HG02981 (cell line): ENCODE data around the gene EIF3C.
"Not testable (repeated sequence)": the region's sequence is repeated elsewhere in the genome, so short reads cannot be mapped to it uniquely, and the experiment has no call there.

Experiments used
- ATAC-seq: cut with Tn5 transposase; IDR thresholded peaks from one replicate; pipeline ENCODE4 v1.9.1; 2021; ENCODE audit warnings: mild to moderate bottlenecking, moderate library complexity; ENCODE audit not compliant: unreplicated experiment

The EIF3C gene

GRCh38 chr16:28711220-28712083, at the start of gene EIF3C:
Gene EIF3C (plus strand): TSS chr16:28711464. CDS start chr16:28711687, 223 bp downstream.
- peak; percentile 94 for ATAC-seq

GRCh38 chr16:28666264-28666663, 45.0 kb upstream of the EIF3C start:
- ATAC-seq: not testable (repeated sequence)

DNA sequence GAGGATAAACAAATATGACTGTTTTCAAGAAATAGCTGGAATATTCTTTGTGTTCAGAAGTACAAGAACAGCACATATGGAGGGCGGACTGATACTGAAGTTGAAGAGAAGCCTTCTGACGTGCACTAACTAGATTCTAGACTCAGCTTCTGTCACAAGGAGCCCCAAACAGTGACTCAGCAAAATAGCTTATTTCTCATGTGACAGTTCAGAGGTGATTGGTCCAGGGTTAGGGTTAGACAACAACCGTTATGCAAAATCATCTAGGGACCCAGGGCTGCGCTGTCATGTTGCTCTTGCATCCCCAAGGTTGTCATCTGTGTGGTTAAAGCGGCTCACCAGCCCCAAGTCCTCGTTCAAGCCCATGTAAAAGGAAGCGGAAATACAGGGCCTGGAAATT, 43.8 kb upstream of the EIF3C start:
- not testable (repeated sequence) for ATAC-seq

- not testable (repeated sequence) for ATAC-seq
Observed at GRCh38 chr16:28668199-28668598, 43.1 kb upstream of the EIF3C start.

GRCh38 chr16:28688327-28688952, 22.8 kb upstream of the EIF3C start:
- ATAC-seq: peak; percentile 78

DNA sequence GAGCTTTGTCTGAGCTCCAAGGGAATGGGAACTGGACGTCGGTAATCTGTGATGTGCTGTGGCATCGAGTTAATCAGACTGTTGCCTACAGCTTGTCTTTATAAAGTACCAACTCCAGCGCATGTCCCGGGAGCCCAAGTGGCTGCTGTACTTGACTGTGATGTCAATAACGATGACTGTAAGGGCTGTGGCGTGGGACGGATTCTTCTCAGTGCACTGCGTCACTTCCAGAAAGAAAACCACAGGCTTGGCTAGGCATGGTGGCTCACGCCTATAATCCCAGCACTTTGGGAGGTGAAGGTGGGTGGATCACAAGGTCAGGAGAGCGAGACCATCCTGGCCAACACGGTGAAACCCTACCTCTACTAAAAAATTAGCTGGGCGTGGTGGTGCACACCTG, 21.8 kb upstream of the EIF3C start:
- ATAC-seq: not testable (repeated sequence)

GRCh38 chr16:28691722-28692121, 19.5 kb upstream of the EIF3C start:
- not testable (repeated sequence) for ATAC-seq

DNA sequence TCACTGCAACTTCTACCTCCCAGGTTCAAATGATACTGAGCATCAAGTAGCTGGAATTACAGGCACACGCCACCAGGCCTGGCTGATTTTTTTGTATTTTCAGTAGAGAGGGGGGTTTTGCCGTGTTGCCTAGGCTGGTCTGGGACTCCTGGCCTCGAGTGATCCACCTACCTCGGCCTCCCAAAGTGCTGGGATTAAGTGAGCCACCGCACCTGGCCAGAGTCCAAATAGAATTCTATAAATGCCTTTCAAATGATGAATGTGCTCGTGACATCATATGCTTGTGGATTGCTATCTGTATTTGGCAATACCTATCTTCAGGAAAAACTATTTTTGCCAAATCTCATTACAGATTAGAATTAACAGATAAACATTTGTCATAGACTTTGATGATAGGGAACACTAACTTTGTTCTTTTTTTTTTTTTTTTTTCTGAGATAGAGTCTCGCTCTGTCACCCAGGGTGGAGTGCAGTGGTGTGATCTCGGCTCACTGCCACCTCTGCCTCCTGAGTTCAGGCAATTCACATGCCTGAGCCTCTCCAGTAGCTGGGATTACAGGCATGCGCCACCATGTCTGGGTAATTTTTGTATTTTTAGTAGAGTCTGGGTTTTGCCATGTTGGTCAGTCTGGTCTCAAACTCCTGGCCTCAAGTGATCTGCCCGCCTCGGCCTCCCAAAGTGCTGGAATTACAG, 17.9 kb upstream of the EIF3C start:
- ATAC-seq: not testable (repeated sequence)

DNA sequence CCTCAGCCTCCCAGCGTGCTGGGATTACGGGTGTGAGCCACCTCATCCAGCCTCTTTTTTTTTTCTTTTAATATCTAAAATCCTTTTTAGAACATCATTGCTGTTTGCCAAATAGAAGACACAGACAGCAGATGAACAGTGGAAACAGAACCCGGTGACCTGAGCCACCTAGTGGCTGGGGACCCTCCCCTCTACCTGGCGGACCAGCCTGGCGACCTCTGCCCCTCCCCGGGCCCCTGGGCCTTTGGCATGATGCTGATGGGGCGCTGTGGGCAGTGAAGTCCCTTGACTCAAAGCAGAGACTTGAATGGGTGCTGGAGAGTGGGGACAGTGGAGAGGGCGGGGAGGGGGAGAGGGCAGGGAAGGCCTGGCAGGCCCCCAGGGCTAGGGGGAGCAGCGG, 11.5 kb upstream of the EIF3C start:
- ATAC-seq: not testable (repeated sequence)

GRCh38 chr16:28700349-28700748, 10.9 kb upstream of the EIF3C start:
- not testable (repeated sequence) for ATAC-seq

GRCh38 chr16:28701384-28701783, 9.9 kb upstream of the EIF3C start:
- not testable (repeated sequence) for ATAC-seq

DNA sequence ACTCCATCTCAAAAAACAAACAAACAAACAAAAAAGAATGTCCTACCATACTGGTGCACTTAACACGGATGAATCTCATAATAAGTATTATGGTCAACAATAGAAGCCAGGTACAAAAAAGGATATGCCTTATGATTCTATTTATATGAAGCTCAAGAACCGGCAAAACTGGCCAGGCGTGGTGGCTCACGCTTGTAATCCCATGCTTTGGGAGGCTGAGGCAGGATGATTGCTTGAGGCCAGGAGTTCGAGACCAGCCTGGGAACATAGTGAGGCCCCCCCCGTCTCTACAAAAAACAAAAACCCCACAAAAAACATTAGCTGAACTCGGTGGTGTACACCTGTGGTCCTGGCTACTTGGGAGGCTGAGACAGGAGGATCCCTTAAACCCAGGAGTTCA, 7.0 kb upstream of the EIF3C start:
- ATAC-seq: not testable (repeated sequence)

DNA sequence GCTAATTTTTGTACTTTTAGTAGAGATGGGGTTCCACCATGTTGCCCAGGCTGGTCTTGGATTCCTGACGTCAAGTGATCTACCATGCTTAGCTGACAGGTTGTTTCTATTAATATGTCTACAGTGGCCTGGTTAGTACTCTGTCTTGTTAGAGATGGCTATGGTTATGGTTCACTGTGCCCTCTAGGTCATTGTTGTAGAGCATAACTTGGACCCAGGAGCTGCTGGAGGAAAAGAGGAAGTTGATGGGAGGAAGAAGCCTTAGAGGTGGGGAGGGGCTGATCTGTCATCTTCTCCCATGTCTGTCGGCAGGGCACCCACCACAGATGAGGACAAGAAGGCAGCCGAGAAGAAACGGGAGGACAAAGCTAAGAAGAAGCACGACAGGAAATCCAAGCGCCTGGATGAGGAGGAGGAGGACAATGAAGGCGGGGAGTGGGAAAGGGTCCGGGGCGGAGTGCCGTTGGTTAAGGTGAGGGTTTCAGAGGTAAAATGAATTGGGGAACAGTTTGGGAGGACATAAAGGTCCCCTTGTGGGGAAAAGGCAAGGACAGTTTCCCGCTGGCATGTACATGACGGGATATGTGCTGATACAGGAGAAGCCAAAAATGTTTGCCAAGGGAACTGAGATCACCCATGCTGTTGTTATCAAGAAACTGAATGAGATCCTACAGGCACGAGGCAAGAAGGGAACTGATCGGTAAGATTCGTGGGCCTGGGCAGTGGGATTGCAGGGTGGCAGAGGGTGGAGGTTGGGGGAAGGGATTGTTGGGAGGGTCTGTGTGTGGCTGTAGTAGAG, 11.8 kb downstream of the EIF3C start:
- not testable (repeated sequence) for ATAC-seq

DNA sequence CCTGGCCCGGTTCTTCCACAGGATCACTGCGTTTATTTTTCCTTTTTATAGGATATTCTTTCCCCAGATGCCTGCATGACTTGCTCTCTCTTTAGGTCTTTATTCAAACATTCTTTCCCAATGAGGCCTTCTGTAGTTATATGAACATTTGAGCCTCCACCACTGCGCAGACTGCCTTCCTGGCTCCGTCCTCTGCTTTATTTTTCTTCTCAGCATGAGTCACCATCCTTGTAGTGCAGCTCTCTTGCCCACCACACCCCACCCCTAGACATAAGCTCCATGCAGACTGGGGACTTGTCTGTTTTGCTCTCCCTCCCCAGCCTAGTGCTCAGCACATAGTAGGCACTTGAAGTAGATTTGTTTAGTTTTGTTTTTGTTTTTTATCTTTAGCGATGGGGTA, 20.0 kb downstream of the EIF3C start:
- ATAC-seq: not testable (repeated sequence)

- not testable (repeated sequence) for ATAC-seq
Observed at GRCh38 chr16:28732455-28733124, 21.3 kb downstream of the EIF3C start.

DNA sequence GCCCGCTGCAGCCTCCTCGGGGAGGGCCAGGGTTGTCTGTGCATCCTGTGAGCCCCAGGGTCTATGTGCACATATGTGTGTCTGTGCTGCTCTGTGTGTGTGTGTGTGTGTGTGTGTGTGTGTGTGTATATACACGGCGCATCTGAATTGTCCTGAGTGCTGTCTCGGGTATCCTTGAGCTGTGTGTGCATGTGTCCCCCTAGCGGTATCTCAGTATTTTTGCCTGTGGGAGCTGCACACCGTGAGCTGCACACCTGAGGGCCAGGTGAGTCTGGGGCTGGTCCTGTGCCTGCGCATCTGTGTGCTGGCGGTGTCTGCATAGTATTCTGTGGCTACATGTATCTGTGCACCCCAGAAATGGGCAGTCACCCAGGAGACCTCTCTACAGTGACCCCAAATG, 28.5 kb downstream of the EIF3C start:
- ATAC-seq: not testable (repeated sequence)

DNA sequence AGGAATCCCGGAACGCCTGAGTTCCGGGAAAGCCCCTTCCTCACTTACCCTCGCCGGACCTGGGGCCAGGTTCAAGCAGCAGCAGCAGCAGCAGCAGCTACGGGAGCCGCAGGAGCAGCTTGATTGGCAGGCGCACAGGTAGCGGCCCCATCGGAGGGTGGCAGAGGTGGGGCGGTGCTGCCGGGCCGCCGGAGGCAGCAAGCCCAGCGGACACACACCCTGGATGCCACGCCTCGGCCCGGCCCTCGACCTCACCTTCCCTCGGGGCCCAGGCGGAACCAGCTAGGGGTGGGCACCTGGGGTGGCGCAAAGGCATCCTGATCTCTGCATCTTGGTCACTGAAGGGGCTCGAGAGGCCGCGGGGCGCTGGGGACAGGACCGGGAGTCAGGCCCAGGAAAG, 29.4 kb downstream of the EIF3C start:
- ATAC-seq: not testable (repeated sequence)

- not testable (repeated sequence) for ATAC-seq
Observed at GRCh38 chr16:28741295-28741694, 30.0 kb downstream of the EIF3C start.

GRCh38 chr16:28746618-28747350, 35.5 kb downstream of the EIF3C start:
- not testable (repeated sequence) for ATAC-seq
